ENCODE data around the gene SULT4A1.

DNA sequence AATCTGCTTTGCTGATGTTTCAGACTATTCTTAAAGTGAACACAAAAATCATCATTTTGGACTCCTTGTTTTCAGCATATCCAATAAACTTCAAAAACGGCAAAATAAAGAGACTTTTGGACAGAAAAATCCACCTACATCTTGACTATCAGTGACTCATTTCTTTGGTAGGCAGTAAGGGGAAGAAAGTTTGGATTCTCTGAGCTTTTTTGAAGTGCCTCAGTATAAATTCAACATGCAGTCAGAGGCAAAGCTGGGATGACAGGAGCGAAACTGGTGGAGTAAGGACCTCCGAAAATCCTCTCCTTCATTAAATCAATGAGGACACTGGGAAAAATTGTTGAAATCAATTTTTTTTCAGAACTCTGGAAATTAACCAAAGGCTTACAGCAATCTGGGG, 79.9 kb downstream of the SULT4A1 start:
- no peak for TF ChIP-seq CTCF (IDR thresholded peaks at IDR 0.05)
- no peak for TF ChIP-seq POLR2A (IDR thresholded peaks at IDR 0.05)
